ENCODE data around the gene DPP7.

DPP7 gene

GRCh38 chr9:137068539-137069507, 45.7 kb downstream of the DPP7 start:
- DNase-seq (ENCODE audit: low read depth): no peak
- no peak overlapping the region for H3K4me3 ChIP-seq (ENCODE audit: low read depth, low read length)
- no peak for TF ChIP-seq CTCF (conservative IDR thresholded peaks at IDR 0.05; ENCODE audit: low read depth, low read length)

- peak; percentile 88 for TF ChIP-seq CTCF (conservative IDR thresholded peaks at IDR 0.05; ENCODE audit: low read depth, low read length)
- H3K4me3 ChIP-seq (ENCODE audit: low read depth, low read length): no peak overlapping the region
- DNase-seq (ENCODE audit: low read depth): peak; percentile 83
Measured at GRCh38 chr9:137067860-137068538, 46.5 kb downstream of the DPP7 start.

- no peak for TF ChIP-seq CTCF (conservative IDR thresholded peaks at IDR 0.05; ENCODE audit: low read depth, low read length)
- no peak for DNase-seq (ENCODE audit: low read depth)
- no peak overlapping the region for H3K4me3 ChIP-seq (ENCODE audit: low read depth, low read length)
Measured at GRCh38 chr9:137066096-137066861, 48.3 kb downstream of the DPP7 start.

GRCh38 chr9:137065336-137065967, 49.1 kb downstream of the DPP7 start:
- DNase-seq (ENCODE audit: low read depth): no peak

GRCh38 chr9:137064880-137065164, 49.7 kb downstream of the DPP7 start:
- no peak for DNase-seq (ENCODE audit: low read depth)
- H3K4me3 ChIP-seq (ENCODE audit: low read depth, low read length): no peak overlapping the region
- TF ChIP-seq CTCF (conservative IDR thresholded peaks at IDR 0.05; ENCODE audit: low read depth, low read length): no peak

More at GRCh38 chr9:137065336-137065967, 49.1 kb downstream of the DPP7 start:
- no peak overlapping the region for H3K4me3 ChIP-seq (ENCODE audit: low read depth, low read length)
- no peak for TF ChIP-seq CTCF (conservative IDR thresholded peaks at IDR 0.05; ENCODE audit: low read depth, low read length)

- H3K4me3 ChIP-seq (ENCODE audit: low read depth, low read length): no peak overlapping the region
- TF ChIP-seq CTCF (conservative IDR thresholded peaks at IDR 0.05; ENCODE audit: low read depth, low read length): peak; percentile 87
- DNase-seq (ENCODE audit: low read depth): peak; percentile 43
Measured at GRCh38 chr9:137064027-137064879, 50.3 kb downstream of the DPP7 start.
